ENCODE results near the gene ADAD2. TPM values are rescaled to one million over a fixed set of nuclear protein-coding genes. Genes with fewer than 3 reads are reported as not detected.

Gene ADAD2
- total RNA-seq, 4 donors from 2014 or later: not detected

- Histone ChIP-seq H3K27ac (no peak overlapping the region), H3K36me3 (no peaks in the 10 kb centered on the region), H3K4me3 (no peak overlapping the region), H3K27me3 (peaks cover 0 to 11% (median 3%) of the 10 kb centered on the region in 3 donors), H3K4me1 (no peaks in the 10 kb centered on the region), H3K9me3 (no peaks in the 10 kb centered on the region)
- intact Hi-C loops (cut with DNase I; ENCODE audit: low total_unique reads) (no loop called here), in situ Hi-C loops (cut with MboI; ENCODE audit: low sequenced_read_pairs in 4 of 4) (loop anchor here in 1 of 4 donors (25.0 kb wide), 1 partner anchor 199 kb away; the partner anchor contains the start of genes NECAB2 and OSGIN1)
- no peak for ATAC-seq
- no peak for DNase-seq
- TF ChIP-seq POLR2A (IDR thresholded peaks at IDR 0.05) (no peak), CTCF (IDR thresholded peaks at IDR 0.05 in 4 of 5, conservative IDR thresholded peaks at IDR 0.05 in 1 of 5) (no peak)
Measured at GRCh38 chr16:84161037-84161436, 29.9 kb upstream of the ADAD2 start.

GRCh38 chr16:84161801-84162200 lies 29.2 kb upstream of the ADAD2 start:
- intact Hi-C loops (cut with DNase I; ENCODE audit: low total_unique reads): no loop called here
- Histone ChIP-seq H3K9me3 (no peaks in the 10 kb centered on the region), H3K4me1 (no peaks in the 10 kb centered on the region), H3K27me3 (peaks cover 0 to 12% (median 3%) of the 10 kb centered on the region in 3 donors), H3K36me3 (no peaks in the 10 kb centered on the region), H3K27ac (no peak overlapping the region), H3K4me3 (no peak overlapping the region)
- DNase-seq: no peak
- in situ Hi-C loops (cut with MboI; ENCODE audit: low sequenced_read_pairs in 4 of 4): loop anchor here in 1 of 4 donors (25.0 kb wide), 1 partner anchor 200 kb away; the partner anchor contains the start of genes NECAB2 and OSGIN1
- no peak for TF ChIP-seq CTCF (IDR thresholded peaks at IDR 0.05 in 4 of 5, conservative IDR thresholded peaks at IDR 0.05 in 1 of 5)
- ATAC-seq: no peak

GRCh38 chr16:84165746-84166145 lies 25.2 kb upstream of the ADAD2 start:
- Histone ChIP-seq H3K4me1 (no peaks in the 10 kb centered on the region), H3K9me3 (no peaks in the 10 kb centered on the region), H3K27me3 (peaks cover 3 to 4% (median 4%) of the 10 kb centered on the region in 3 donors), H3K27ac (no peak overlapping the region), H3K36me3 (no peaks in the 10 kb centered on the region), H3K4me3 (no peak overlapping the region)
- in situ Hi-C loops (cut with MboI; ENCODE audit: low sequenced_read_pairs in 4 of 4) (loop anchor here in 1 of 4 donors (25.0 kb wide), 1 partner anchor 203 kb away; the partner anchor contains the start of genes NECAB2 and OSGIN1), intact Hi-C loops (cut with DNase I; ENCODE audit: low total_unique reads) (no loop called here)
- TF ChIP-seq CTCF (IDR thresholded peaks at IDR 0.05 in 4 of 5, conservative IDR thresholded peaks at IDR 0.05 in 1 of 5): no peak
- TF ChIP-seq POLR2A (IDR thresholded peaks at IDR 0.05): no peak
- ATAC-seq (no peak), DNase-seq (no peak)

GRCh38 chr16:84166796-84167695 lies 23.9 kb upstream of the ADAD2 start:
- intact Hi-C loops (cut with DNase I; ENCODE audit: low total_unique reads): no loop called here
- DNase-seq (no peak), ATAC-seq (no peak)
- H3K4me1 ChIP-seq: no peaks in the 10 kb centered on the region
- no peak overlapping the region for H3K27ac ChIP-seq
- H3K36me3 ChIP-seq: no peaks in the 10 kb centered on the region
- peaks cover 0 to 4% (median 4%) of the 10 kb centered on the region in 3 donors for H3K27me3 ChIP-seq
- H3K9me3 ChIP-seq: no peaks in the 10 kb centered on the region
- TF ChIP-seq POLR2A (IDR thresholded peaks at IDR 0.05) (no peak), CTCF (IDR thresholded peaks at IDR 0.05 in 4 of 5, conservative IDR thresholded peaks at IDR 0.05 in 1 of 5) (no peak)
- in situ Hi-C loops (cut with MboI; ENCODE audit: low sequenced_read_pairs in 4 of 4): loop anchor here in 1 of 4 donors (25.0 kb wide), 1 partner anchor 205 kb away; the partner anchor contains the start of genes NECAB2 and OSGIN1
- H3K4me3 ChIP-seq: no peak overlapping the region

Data from gastrocnemius medialis (tissue), 4 donors.